Measurements from ENCODE around the gene COPA.
"Not testable (repeated sequence)": the region's sequence is repeated elsewhere in the genome, so short reads cannot be mapped to it uniquely, and the experiment has no call there.

COPA gene

GRCh38 chr1:160342953-160343869, at the start of gene COPA, which contains the start of gene NCSTN:
COPA (minus strand) TSS chr1:160343250; CDS start chr1:160343170, 80 bp downstream.
NCSTN (plus strand) TSS chr1:160343383; CDS start chr1:160343397, 14 bp downstream.
- peak; percentile 95 for DNase-seq (ENCODE audit: low spot score)
- peak within 1 kb of the TSS; percentile 85 for H3K4me3 ChIP-seq
- TF ChIP-seq, protein P1, sequence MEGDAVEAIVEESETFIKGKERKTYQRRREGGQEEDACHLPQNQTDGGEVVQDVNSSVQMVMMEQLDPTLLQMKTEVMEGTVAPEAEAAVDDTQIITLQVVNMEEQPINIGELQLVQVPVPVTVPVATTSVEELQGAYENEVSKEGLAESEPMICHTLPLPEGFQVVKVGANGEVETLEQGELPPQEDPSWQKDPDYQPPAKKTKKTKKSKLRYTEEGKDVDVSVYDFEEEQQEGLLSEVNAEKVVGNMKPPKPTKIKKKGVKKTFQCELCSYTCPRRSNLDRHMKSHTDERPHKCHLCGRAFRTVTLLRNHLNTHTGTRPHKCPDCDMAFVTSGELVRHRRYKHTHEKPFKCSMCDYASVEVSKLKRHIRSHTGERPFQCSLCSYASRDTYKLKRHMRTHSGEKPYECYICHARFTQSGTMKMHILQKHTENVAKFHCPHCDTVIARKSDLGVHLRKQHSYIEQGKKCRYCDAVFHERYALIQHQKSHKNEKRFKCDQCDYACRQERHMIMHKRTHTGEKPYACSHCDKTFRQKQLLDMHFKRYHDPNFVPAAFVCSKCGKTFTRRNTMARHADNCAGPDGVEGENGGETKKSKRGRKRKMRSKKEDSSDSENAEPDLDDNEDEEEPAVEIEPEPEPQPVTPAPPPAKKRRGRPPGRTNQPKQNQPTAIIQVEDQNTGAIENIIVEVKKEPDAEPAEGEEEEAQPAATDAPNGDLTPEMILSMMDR (IDR thresholded peaks at IDR 0.05): no peak
- H3K27ac ChIP-seq: peak within 1 kb of the TSS; percentile 84 to 87

- DNase-seq (ENCODE audit: low spot score); H3K27ac ChIP-seq; H3K4me3 ChIP-seq: not testable (repeated sequence)
These were observed 45.4 kb upstream of the COPA start for GRCh38 chr1:160388406-160388805.

GRCh38 chr1:160384812-160385211, 41.8 kb upstream of the COPA start:
- H3K4me3 ChIP-seq; DNase-seq (ENCODE audit: low spot score); H3K27ac ChIP-seq: not testable (repeated sequence)

DNA sequence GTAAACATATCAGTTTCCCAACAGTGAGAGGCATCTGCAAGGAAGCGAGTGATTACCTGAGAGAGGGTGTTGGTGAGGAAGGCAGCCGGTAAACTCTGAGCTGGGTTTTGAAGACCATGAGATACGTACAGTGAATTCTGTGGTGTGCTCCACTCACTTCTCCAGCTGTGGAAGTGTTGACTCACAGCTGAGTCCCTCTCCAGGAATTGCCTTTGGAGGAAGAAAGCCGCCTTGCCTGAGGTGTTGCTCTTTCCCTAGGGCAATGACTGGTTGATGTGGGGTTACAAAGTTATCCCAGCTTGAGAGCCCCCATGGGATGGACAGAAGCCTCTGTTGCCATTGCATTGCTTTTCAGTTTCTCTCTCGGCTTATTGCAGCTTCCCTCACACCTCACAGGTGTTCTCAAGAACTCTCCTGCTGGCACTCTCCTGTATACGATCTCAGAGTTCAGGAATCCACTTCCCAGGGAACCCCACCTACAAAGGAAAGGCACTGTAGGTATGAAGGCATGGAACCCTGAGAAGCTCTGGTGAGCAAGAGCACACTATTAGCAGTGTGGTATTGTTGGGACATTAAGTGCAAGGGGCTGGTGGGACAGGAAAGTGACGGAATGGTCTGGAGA, 34.6 kb upstream of the COPA start:
- no peak overlapping the region for H3K27ac ChIP-seq
- peak; percentile 26 for DNase-seq (ENCODE audit: low spot score)
- no peak overlapping the region for H3K4me3 ChIP-seq
- TF ChIP-seq, protein P1 (IDR thresholded peaks at IDR 0.05): no peak

- TF ChIP-seq, protein P1 (IDR thresholded peaks at IDR 0.05): peak; percentile 73
- H3K27ac ChIP-seq: no peak overlapping the region
- DNase-seq (ENCODE audit: low spot score): peak; percentile 46
- no peak overlapping the region for H3K4me3 ChIP-seq
These were observed 33.6 kb upstream of the COPA start for GRCh38 chr1:160376525-160377131.

DNA sequence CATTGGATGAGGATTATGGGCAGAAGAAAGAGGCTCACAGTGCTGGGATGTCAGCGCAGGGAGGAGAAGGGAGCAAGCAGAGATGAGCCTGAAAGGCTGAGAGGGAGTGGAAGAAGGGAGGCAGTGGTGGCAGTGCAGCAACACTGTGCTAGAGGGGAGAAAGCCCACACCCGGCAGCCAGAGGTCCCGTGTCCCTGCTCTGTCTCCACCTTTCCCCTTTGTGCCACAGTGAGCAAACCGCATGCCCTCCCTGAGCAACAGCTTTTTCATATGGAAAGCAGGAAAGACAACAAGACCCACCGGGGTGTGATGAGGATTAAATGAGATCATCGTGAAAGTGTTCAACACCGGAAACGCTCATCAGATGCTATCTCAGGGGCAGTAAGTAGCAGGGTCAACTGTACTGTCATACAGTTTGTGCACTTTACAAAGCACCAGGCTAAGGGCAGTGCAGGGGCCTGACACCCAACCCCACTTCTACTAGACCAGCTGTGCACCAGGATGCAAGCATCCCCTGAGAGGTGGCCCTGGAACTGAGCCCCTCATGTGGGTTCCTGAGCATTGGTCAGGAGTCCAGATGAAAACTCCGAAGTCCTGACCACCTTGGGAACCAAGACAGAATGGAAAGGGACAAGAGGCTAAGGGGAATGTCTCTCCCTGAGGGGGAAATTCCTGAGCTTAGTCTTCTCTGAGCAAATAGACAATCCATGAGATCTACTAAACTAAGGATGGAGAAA, 32.9 kb upstream of the COPA start:
- TF ChIP-seq, protein P1 (IDR thresholded peaks at IDR 0.05): no peak
- peak overlapping the region in 1 of 2 donors; percentile 45 for H3K27ac ChIP-seq
- H3K4me3 ChIP-seq: no peak overlapping the region
- DNase-seq (ENCODE audit: low spot score): peak; percentile 55

GRCh38 chr1:160374306-160375110, 31.5 kb upstream of the COPA start:
- DNase-seq (ENCODE audit: low spot score): no peak
- no peak overlapping the region for H3K4me3 ChIP-seq
- TF ChIP-seq, protein P1 (IDR thresholded peaks at IDR 0.05): no peak
- H3K27ac ChIP-seq: peak overlapping the region in 1 of 2 donors; percentile 55

All from coronary artery (tissue), 2 donors.